Measurements from ENCODE around the gene HACL1. TPM values are rescaled to one million over a fixed set of nuclear protein-coding genes. Genes with fewer than 3 reads are reported as not detected.

The HACL1 gene
- total and polyA plus RNA-seq, 2 donors (not counting 3 experiments of a cell fraction or from before 2014, with no cell fraction given), result 16.5 to 27.4 TPM

GRCh38 chr3:15612001-15612400, 10.6 kb upstream of the HACL1 start:
- no TSS peak for BruUV-seq (replicated peaks)
- Histone ChIP-seq H3K9ac (replicated peaks; ENCODE audit: extremely low read depth, insufficient read depth, low read length) (no peak overlapping the region), H3K4me2 (ENCODE audit: insufficient read depth, low read length) (no peak overlapping the region), H3K36me3 (ENCODE audit: control insufficient read depth in 2 of 2, extremely low read depth in 1 of 2, insufficient read depth in 2 of 2, low read length in 2 of 2) (no peaks in the 10 kb centered on the region), H3K9me1 (replicated peaks; ENCODE audit: control insufficient read depth, extremely low read depth, insufficient read depth, low read length) (no peaks in the 10 kb centered on the region), H3K27me3 (ENCODE audit: control insufficient read depth in 2 of 2, insufficient read depth in 2 of 2, low read length in 2 of 2) (no peaks in the 10 kb centered on the region), H2AFZ (ENCODE audit: low read depth, low read length) (no peak overlapping the region), H3K27ac (ENCODE audit: insufficient read depth, low read depth, low read length) (no peak overlapping the region), H3K9me3 (replicated peaks; ENCODE audit: control insufficient read depth, insufficient read depth, low read length) (no peaks in the 10 kb centered on the region), H3K4me1 (ENCODE audit: control insufficient read depth, extremely low read depth, insufficient read depth, low read length) (peaks cover 23% of the 10 kb centered on the region), H3K4me3 (replicated peaks in 1 of 3; ENCODE audit: insufficient read depth in 1 of 3, low read depth in 1 of 3, low read length in 3 of 3) (no peak overlapping the region), H3K79me2 (ENCODE audit: control insufficient read depth, insufficient read depth, low read length) (no peaks in the 10 kb centered on the region), H4K20me1 (replicated peaks; ENCODE audit: control insufficient read depth, extremely low read depth, insufficient read depth, low read length) (no peaks in the 10 kb centered on the region)
- dilution Hi-C loops (cut with MboI; ENCODE audit: extremely low pct_ligation_motif_present, low sequenced_read_pairs), result no loop called here
- ChIA-PET CTCF (interaction anchor here (2.0 kb wide), 1 partner anchor 19 kb away, joined by 4 read pairs; no protein-coding TSS in a partner anchor), POLR2A (interaction anchor here (0.6 kb wide), 1 partner anchor 120 kb away, joined by 3 read pairs; no protein-coding TSS in a partner anchor)
- intact Hi-C loops (cut with micrococcal nuclease), result no loop called here
- peak; percentile 30 for DNase-seq (ENCODE audit: low read depth, low spot score)
- no peak for FAIRE-seq
- TF ChIP-seq CTCF (IDR thresholded peaks at IDR 0.05; ENCODE audit: extremely low read depth in 1 of 2, insufficient read depth in 1 of 2, low read depth in 1 of 2, low read length in 2 of 2) (no peak), POLR2AphosphoS5 (IDR thresholded peaks at IDR 0.05; ENCODE audit: insufficient read depth, low read depth, low read length) (no peak), POLR2A (IDR thresholded peaks at IDR 0.05; ENCODE audit: low read depth, low read length) (no peak), FOS (IDR thresholded peaks at IDR 0.05; ENCODE audit: borderline replicate concordance, insufficient read depth, low read length) (no peak), MAX (IDR thresholded peaks at IDR 0.05; ENCODE audit: insufficient read depth, insufficient read length) (no peak), GATA2 (IDR thresholded peaks at IDR 0.05; ENCODE audit: insufficient read depth, insufficient read length, low read depth, low read length) (no peak), JUN (IDR thresholded peaks at IDR 0.05; ENCODE audit: borderline replicate concordance, insufficient read depth, insufficient read length, low read depth) (no peak), MYC (IDR thresholded peaks at IDR 0.05; ENCODE audit: low read depth, low read length) (no peak), EZH2 (IDR thresholded peaks at IDR 0.05; ENCODE audit: borderline replicate concordance, low read depth, low read length, severe bottlenecking) (no peak)
